CD4-positive, alpha-beta T cell (primary cell): ENCODE data around the gene ZNF835. TPM values are rescaled to one million over a fixed set of nuclear protein-coding genes. Genes with fewer than 3 reads are reported as not detected.

Experiments
- ATAC-seq: fragments of 200-7000 bp; cut with Tn5 transposase; one replicate; pipeline ENCODE4 v1.10.0; 2022; ENCODE audit warnings: mild to moderate bottlenecking; ENCODE audit not compliant: poor library complexity
- CTCF ChIA-PET: fragments of 350-600 bp; sonication (Branson Sonifier 250); formaldehyde crosslinking; loops from one replicate; lab custom pipeline; 2021; ENCODE audit warnings: antibody characterized with exemption, inconsistent platforms; lab: Charles Lee
- POLR2A ChIA-PET: fragments of 350-600 bp; sonication (Branson Sonifier 250); formaldehyde crosslinking; loops from one replicate; lab custom pipeline; 2021; ENCODE audit warnings: antibody characterized with exemption, inconsistent platforms; lab: Charles Lee
- DNase-seq, 14 experiments: peaks; one replicate each; pipeline ENCODE4 v3.0.0-alpha.2; 2013 to 2020; ENCODE audit warnings: mixed read lengths in 2 of 14
- H3K27ac ChIP-seq, 2 donors: one replicate each; pipeline versions ENCODE4 v1.5.1 to v1.7.0; 2013; ENCODE audit warnings: low read length in 2 of 2, low read depth in 1 of 2, mild to moderate bottlenecking in 1 of 2
- H3K27me3 ChIP-seq, 2 experiments: 1 replicate in 1 of 2; 2 replicates in 1 of 2; pipeline versions ENCODE4 v1.6.1 to v1.7.0; 2013; ENCODE audit warnings: low read length in 2 of 2, control low read depth in 1 of 2, mild to moderate bottlenecking in 1 of 2, moderate library complexity in 1 of 2; ENCODE audit not compliant: insufficient read depth in 2 of 2, control insufficient read depth in 1 of 2
- H3K36me3 ChIP-seq: one replicate; pipeline ENCODE4 v1.6.1; 2013; ENCODE audit warnings: low read length, control low read depth; ENCODE audit not compliant: insufficient read depth
- H3K4me1 ChIP-seq: one replicate; pipeline ENCODE4 v1.6.1; 2013; ENCODE audit warnings: low read length, control low read depth; ENCODE audit not compliant: insufficient read depth
- H3K4me3 ChIP-seq: one replicate; pipeline ENCODE4 v1.5.1; 2013; ENCODE audit warnings: mild to moderate bottlenecking, low read length, moderate library complexity
- H3K9me3 ChIP-seq, 2 experiments: 1 replicate in 1 of 2; 2 replicates in 1 of 2; pipeline versions ENCODE4 v1.6.1 to v1.7.0; 2013; ENCODE audit warnings: low read length in 2 of 2, mild to moderate bottlenecking in 2 of 2, control low read depth in 1 of 2, moderate library complexity in 1 of 2; ENCODE audit not compliant: control insufficient read depth in 1 of 2, insufficient read depth in 1 of 2
- H3K27ac Mint-ChIP-seq: one replicate; pipeline ENCODE4 v1.8.0; 2020; ENCODE audit warnings: mixed read lengths
- H3K27me3 Mint-ChIP-seq: one replicate; pipeline ENCODE4 v1.8.0; 2021; ENCODE audit warnings: mixed read lengths
- H3K36me3 Mint-ChIP-seq: one replicate; pipeline ENCODE4 v1.8.0; 2021; ENCODE audit warnings: low read depth, mixed read lengths
- H3K4me1 Mint-ChIP-seq: one replicate; pipeline ENCODE4 v1.8.0; 2021; ENCODE audit warnings: low read depth, mixed read lengths
- H3K4me3 Mint-ChIP-seq: one replicate; pipeline ENCODE4 v1.8.0; 2020; ENCODE audit warnings: mild to moderate bottlenecking, mixed read lengths
- H3K9me3 Mint-ChIP-seq: one replicate; pipeline ENCODE4 v1.8.0; 2020; ENCODE audit warnings: mixed read lengths
- CTCF ChIP-seq: fragments of 200-600 bp; IDR thresholded peaks from one replicate; pipeline ENCODE4 v1.8.0; 2022; ENCODE audit warnings: antibody characterized with exemption, mild to moderate bottlenecking
- intact Hi-C, 2 experiments: fragments of 100-400 bp; cut with DNase I in 1 of 2; cut with micrococcal nuclease in 1 of 2; formaldehyde crosslinking; loops; one replicate each; pipeline versions ENCODE4 v1.15.1 to v1.9.0; 2023 to 2025; cut with DNase I, micrococcal nuclease
- total RNA-seq, 174 experiments: library from RNA in 2 of 174; stranded (reverse) in 2 of 174; gene quantifications; one replicate each; pipeline ENCODE4 v1.2.3 and lab custom pipeline; 2021 to 2026

The ZNF835 gene
- total RNA-seq, 2 experiments from 2014 or later, result 0.82 to 1.1 TPM

- CTCF ChIA-PET, result no interaction called here
- TF ChIP-seq CTCF, result no peak
- H3K36me3 ChIP-seq, result no peaks in the 10 kb centered on the region
- no peaks in the 10 kb centered on the region for H3K27me3 ChIP-seq
- peaks cover 64% of the 10 kb centered on the region for H3K36me3 Mint-ChIP-seq
- no peak overlapping the region for H3K27ac ChIP-seq
- H3K9me3 Mint-ChIP-seq, result peaks cover 14% of the 10 kb centered on the region
- no peaks in the 10 kb centered on the region for H3K4me1 Mint-ChIP-seq
- no peak overlapping the region for H3K27ac Mint-ChIP-seq
- intact Hi-C loops, result no loop called here
- no peaks in the 10 kb centered on the region for H3K27me3 Mint-ChIP-seq
- H3K4me1 ChIP-seq, result no peaks in the 10 kb centered on the region
- peaks cover 21 to 53% of the 10 kb centered on the region in 2 experiments for H3K9me3 ChIP-seq
- H3K4me3 ChIP-seq, result no peak overlapping the region
- no peak for ATAC-seq
- POLR2A ChIA-PET, result no interaction called here
- DNase-seq, result no peak
- H3K4me3 Mint-ChIP-seq, result no peak overlapping the region
Observed at GRCh38 chr19:56687031-56687430, 15.5 kb upstream of the ZNF835 start.

GRCh38 chr19:56683116-56683515 is 11.6 kb upstream of the ZNF835 start:
- H3K9me3 ChIP-seq, result peaks cover 10 to 60% of the 10 kb centered on the region in 2 experiments
- Mint-ChIP-seq H3K4me3 (no peak overlapping the region), H3K27me3 (no peaks in the 10 kb centered on the region), H3K4me1 (no peaks in the 10 kb centered on the region), H3K9me3 (peaks cover 8% of the 10 kb centered on the region), H3K27ac (no peak overlapping the region), H3K36me3 (peaks cover 45% of the 10 kb centered on the region)
- no peak overlapping the region for H3K4me3 ChIP-seq
- ChIA-PET CTCF (interaction anchor here (1.3 kb wide), 1 partner anchor 9 kb away, joined by 3 read pairs; no protein-coding TSS in a partner anchor), POLR2A (no interaction called here)
- intact Hi-C loops, result no loop called here
- H3K27ac ChIP-seq, result no peak overlapping the region
- ATAC-seq (no peak), DNase-seq (no peak)
- H3K4me1 ChIP-seq, result no peaks in the 10 kb centered on the region
- no peak for TF ChIP-seq CTCF
- no peaks in the 10 kb centered on the region for H3K36me3 ChIP-seq
- H3K27me3 ChIP-seq, result no peaks in the 10 kb centered on the region

- Mint-ChIP-seq H3K36me3 (peaks cover 35% of the 10 kb centered on the region), H3K27ac (no peak overlapping the region), H3K4me1 (no peaks in the 10 kb centered on the region), H3K27me3 (no peaks in the 10 kb centered on the region), H3K4me3 (no peak overlapping the region), H3K9me3 (peaks cover 3% of the 10 kb centered on the region)
- no peak for TF ChIP-seq CTCF
- H3K4me1 ChIP-seq, result no peaks in the 10 kb centered on the region
- H3K36me3 ChIP-seq, result no peaks in the 10 kb centered on the region
- intact Hi-C loops, result no loop called here
- peaks cover 4 to 65% of the 10 kb centered on the region in 2 experiments for H3K9me3 ChIP-seq
- ChIA-PET POLR2A (no interaction called here), CTCF (no interaction called here)
- no peaks in the 10 kb centered on the region for H3K27me3 ChIP-seq
- DNase-seq, result no peak
- no peak overlapping the region for H3K27ac ChIP-seq
- no peak overlapping the region for H3K4me3 ChIP-seq
- ATAC-seq, result no peak
Observed at GRCh38 chr19:56681702-56682101, 10.1 kb upstream of the ZNF835 start.
